Lower leg skin (tissue), 3 donors: ENCODE data around the gene EGFL6.

Experiments
- POLR2A ChIP-seq, 2 donors: fragments of 450-650 bp; IDR thresholded peaks; one replicate each; pipeline ENCODE4 v1.6.1; 2016 to 2017; ENCODE audit warnings: antibody characterized with exemption in 2 of 2, mild to moderate bottlenecking in 1 of 2, moderate library complexity in 1 of 2
- TF ChIP-seq, protein P1 (sequence below), 3 donors: fragments of 450-650 bp; IDR thresholded peaks; one replicate each; pipeline ENCODE4 v1.5.1; 2016; ENCODE audit warnings: antibody characterized with exemption in 3 of 3, mild to moderate bottlenecking in 3 of 3, moderate library complexity in 2 of 3

DNA sequence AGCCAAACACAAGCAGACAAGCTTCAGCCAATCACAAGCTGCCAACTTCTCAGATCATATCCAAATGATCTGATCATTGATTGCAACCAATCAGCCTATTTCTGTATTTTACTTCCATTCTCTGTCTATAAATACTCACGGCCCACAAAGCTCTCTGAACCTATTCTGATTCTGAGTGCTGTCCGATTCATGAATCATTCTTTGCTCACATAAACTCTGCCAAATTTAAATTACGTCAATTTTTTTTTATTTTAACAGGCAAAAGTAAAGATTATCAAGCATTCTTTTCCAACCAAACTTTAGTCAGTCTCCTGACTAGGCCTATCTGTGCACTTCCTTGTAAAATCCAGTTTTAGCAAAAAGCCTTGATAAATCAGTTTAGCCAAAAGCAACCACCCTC, 81.7 kb downstream of the EGFL6 start:
- TF ChIP-seq, protein P1, sequence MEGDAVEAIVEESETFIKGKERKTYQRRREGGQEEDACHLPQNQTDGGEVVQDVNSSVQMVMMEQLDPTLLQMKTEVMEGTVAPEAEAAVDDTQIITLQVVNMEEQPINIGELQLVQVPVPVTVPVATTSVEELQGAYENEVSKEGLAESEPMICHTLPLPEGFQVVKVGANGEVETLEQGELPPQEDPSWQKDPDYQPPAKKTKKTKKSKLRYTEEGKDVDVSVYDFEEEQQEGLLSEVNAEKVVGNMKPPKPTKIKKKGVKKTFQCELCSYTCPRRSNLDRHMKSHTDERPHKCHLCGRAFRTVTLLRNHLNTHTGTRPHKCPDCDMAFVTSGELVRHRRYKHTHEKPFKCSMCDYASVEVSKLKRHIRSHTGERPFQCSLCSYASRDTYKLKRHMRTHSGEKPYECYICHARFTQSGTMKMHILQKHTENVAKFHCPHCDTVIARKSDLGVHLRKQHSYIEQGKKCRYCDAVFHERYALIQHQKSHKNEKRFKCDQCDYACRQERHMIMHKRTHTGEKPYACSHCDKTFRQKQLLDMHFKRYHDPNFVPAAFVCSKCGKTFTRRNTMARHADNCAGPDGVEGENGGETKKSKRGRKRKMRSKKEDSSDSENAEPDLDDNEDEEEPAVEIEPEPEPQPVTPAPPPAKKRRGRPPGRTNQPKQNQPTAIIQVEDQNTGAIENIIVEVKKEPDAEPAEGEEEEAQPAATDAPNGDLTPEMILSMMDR (IDR thresholded peaks at IDR 0.05): no peak
- no peak for TF ChIP-seq POLR2A (IDR thresholded peaks at IDR 0.05)
